SK-N-SH treated with all-trans-retinoic acid at 6 μM for 48 hours (cell line): ENCODE measurements around the gene MOCS1.

ENCODE experiments used
- ATAC-seq: fragments of 200-7000 bp; cut with Tn5 transposase; 3 replicates; pipeline ENCODE4 v1.9.1; 2020; ENCODE audit warnings: mild to moderate bottlenecking, moderate library complexity
- ARNTL ChIP-seq: fragments of 450-650 bp; formaldehyde crosslinking; IDR thresholded peaks from 2 replicates; pipeline ENCODE4 v1.5.0; 2020; ENCODE audit warnings: low read depth, mild to moderate bottlenecking, moderate library complexity, borderline replicate concordance
- BACH2 ChIP-seq: fragments of 250-450 bp; sonication (Bioruptor Pico); IDR thresholded peaks from 2 replicates; pipeline ENCODE4 v1.9.0; 2021; ENCODE audit warnings: mild to moderate bottlenecking, borderline replicate concordance
- CSDC2 ChIP-seq: fragments of 250-450 bp; sonication (Bioruptor Pico); IDR thresholded peaks from 2 replicates; pipeline ENCODE4 v1.5.0; 2020; ENCODE audit warnings: mild to moderate bottlenecking, moderate library complexity
- ESRRG ChIP-seq: fragments of 250-450 bp; sonication (Bioruptor Pico); IDR thresholded peaks from 2 replicates; pipeline ENCODE4 v1.6.1; 2021; ENCODE audit warnings: mild to moderate bottlenecking
- GLIS3 ChIP-seq: fragments of 250-450 bp; sonication (Bioruptor Pico); IDR thresholded peaks from 2 replicates; pipeline ENCODE4 v1.5.0; 2020; ENCODE audit warnings: mild to moderate bottlenecking, moderate library complexity
- ISL1 ChIP-seq: fragments of 250-450 bp; sonication (Bioruptor Pico); IDR thresholded peaks from 2 replicates; pipeline ENCODE4 v2.1.2; 2022; ENCODE audit warnings: mild to moderate bottlenecking, moderate library complexity
- OSR1 ChIP-seq: fragments of 250-450 bp; sonication (Bioruptor Pico); IDR thresholded peaks from 2 replicates; pipeline ENCODE4 v1.8.0; 2022; ENCODE audit warnings: moderate library complexity, mild to moderate bottlenecking, inconsistent platforms
- POU6F1 ChIP-seq: fragments of 250-450 bp; sonication (Bioruptor Pico); IDR thresholded peaks from 2 replicates; pipeline ENCODE4 v1.8.0; 2021; ENCODE audit warnings: low read depth, mild to moderate bottlenecking, moderate library complexity, borderline replicate concordance
- RARB ChIP-seq: fragments of 250-450 bp; sonication (Bioruptor Pico); IDR thresholded peaks from 2 replicates; pipeline ENCODE4 v1.8.0; 2021; ENCODE audit warnings: mild to moderate bottlenecking, moderate library complexity
- SNAI2 ChIP-seq: fragments of 250-450 bp; sonication (Bioruptor Pico); IDR thresholded peaks from 2 replicates; pipeline ENCODE4 v1.5.0; 2020; ENCODE audit warnings: mild to moderate bottlenecking, moderate library complexity
- TCF4 ChIP-seq: fragments of 250-450 bp; sonication (Bioruptor Pico); IDR thresholded peaks from 2 replicates; pipeline ENCODE4 v1.8.0; 2021; ENCODE audit warnings: mild to moderate bottlenecking, moderate library complexity, borderline replicate concordance
- TOX ChIP-seq: fragments of 250-450 bp; sonication (Bioruptor Pico); IDR thresholded peaks from 2 replicates; pipeline ENCODE4 v1.8.0; 2021; ENCODE audit warnings: mild to moderate bottlenecking, moderate library complexity, borderline replicate concordance
- TSHZ2 ChIP-seq: fragments of 250-450 bp; sonication (Bioruptor Pico); IDR thresholded peaks from 2 replicates; pipeline ENCODE4 v1.5.0; 2020; ENCODE audit warnings: mild to moderate bottlenecking, moderate library complexity
- ZC3H10 ChIP-seq: fragments of 250-450 bp; sonication (Bioruptor Pico); IDR thresholded peaks from 2 replicates; pipeline ENCODE4 v1.5.1; 2021; ENCODE audit warnings: mild to moderate bottlenecking, moderate library complexity
- ZFP3 ChIP-seq: fragments of 250-450 bp; sonication (Bioruptor Pico); IDR thresholded peaks from 2 replicates; pipeline ENCODE4 v1.5.0; 2020; ENCODE audit warnings: mild to moderate bottlenecking, moderate library complexity
- ZFP30 ChIP-seq: fragments of 450-650 bp; formaldehyde crosslinking; IDR thresholded peaks from 2 replicates; pipeline ENCODE4 v1.5.0; 2022; ENCODE audit warnings: mild to moderate bottlenecking, moderate library complexity
- ZNF565 ChIP-seq: fragments of 450-650 bp; formaldehyde crosslinking; conservative IDR thresholded peaks from 2 replicates; pipeline ENCODE4 v1.5.0; 2020; ENCODE audit warnings: low read depth, mild to moderate bottlenecking, moderate library complexity
- ZNF8 ChIP-seq: fragments of 450-650 bp; formaldehyde crosslinking; IDR thresholded peaks from 2 replicates; pipeline ENCODE4 v1.5.0; 2020; ENCODE audit warnings: mild to moderate bottlenecking, moderate library complexity
- TF ChIP-seq, protein P1 (sequence below): fragments of 250-450 bp; sonication (Bioruptor Pico); IDR thresholded peaks from 2 replicates; pipeline ENCODE4 v1.8.0; 2020; ENCODE audit warnings: mild to moderate bottlenecking, moderate library complexity, borderline replicate concordance
- TF ChIP-seq, protein P2 (sequence below): fragments of 250-450 bp; sonication (Bioruptor Pico); IDR thresholded peaks from 2 replicates; pipeline ENCODE4 v1.5.1; 2020; ENCODE audit warnings: low read depth, mild to moderate bottlenecking, moderate library complexity
- TF ChIP-seq, protein P3 (sequence below): fragments of 250-450 bp; sonication (Bioruptor Pico); IDR thresholded peaks from 2 replicates; pipeline ENCODE4 v1.5.1; 2021; ENCODE audit warnings: mild to moderate bottlenecking, moderate library complexity

The MOCS1 gene

DNA sequence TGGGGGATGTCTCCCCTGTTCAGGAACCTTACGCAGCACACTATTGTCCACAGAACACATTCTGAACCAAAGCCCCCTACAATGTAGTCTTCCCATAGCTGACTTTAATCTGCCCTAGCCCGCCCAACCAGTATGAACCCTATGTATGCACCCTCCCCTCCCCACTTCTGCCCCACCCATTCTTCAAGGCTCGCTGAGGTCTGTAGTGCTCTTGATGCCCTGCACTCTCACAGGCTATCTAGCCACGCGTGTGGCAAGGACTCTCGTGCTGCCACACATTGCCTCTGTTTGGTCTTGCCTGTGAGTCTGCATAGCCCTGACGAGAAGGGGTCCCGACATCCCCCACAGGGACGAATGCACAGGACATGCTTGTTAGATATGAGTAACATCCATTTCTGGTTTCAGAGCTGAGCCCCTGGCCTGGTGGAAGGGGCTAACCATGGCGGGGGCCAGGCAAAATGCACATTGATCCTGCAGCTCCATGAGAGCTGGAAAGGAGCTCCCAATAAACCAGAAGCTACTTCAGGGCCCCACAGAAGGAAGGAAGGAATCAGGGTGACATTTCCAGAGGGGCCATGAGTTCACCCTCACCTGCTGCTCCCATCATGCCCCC is 22.6 kb downstream of the MOCS1 start:
- no peak for TF ChIP-seq ZFP30
- no peak for TF ChIP-seq ZNF8 (CRISPR knock-in tag)
- no peak for TF ChIP-seq ARNTL
- no peak for TF ChIP-seq ZFP3 (CRISPR knock-in tag)
- TF ChIP-seq RARB (CRISPR knock-in tag): no peak
- no peak for TF ChIP-seq ESRRG (CRISPR knock-in tag)
- no peak for TF ChIP-seq GLIS3 (CRISPR knock-in tag)
- no peak for TF ChIP-seq POU6F1 (CRISPR knock-in tag)
- TF ChIP-seq TCF4 (CRISPR knock-in tag): no peak
- no peak for TF ChIP-seq TOX
- TF ChIP-seq ZC3H10: no peak
- TF ChIP-seq BACH2 (CRISPR knock-in tag): no peak
- TF ChIP-seq, protein P1, sequence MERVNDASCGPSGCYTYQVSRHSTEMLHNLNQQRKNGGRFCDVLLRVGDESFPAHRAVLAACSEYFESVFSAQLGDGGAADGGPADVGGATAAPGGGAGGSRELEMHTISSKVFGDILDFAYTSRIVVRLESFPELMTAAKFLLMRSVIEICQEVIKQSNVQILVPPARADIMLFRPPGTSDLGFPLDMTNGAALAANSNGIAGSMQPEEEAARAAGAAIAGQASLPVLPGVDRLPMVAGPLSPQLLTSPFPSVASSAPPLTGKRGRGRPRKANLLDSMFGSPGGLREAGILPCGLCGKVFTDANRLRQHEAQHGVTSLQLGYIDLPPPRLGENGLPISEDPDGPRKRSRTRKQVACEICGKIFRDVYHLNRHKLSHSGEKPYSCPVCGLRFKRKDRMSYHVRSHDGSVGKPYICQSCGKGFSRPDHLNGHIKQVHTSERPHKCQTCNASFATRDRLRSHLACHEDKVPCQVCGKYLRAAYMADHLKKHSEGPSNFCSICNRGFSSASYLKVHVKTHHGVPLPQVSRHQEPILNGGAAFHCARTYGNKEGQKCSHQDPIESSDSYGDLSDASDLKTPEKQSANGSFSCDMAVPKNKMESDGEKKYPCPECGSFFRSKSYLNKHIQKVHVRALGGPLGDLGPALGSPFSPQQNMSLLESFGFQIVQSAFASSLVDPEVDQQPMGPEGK (CRISPR knock-in tag): no peak
- TF ChIP-seq OSR1: no peak
- TF ChIP-seq CSDC2 (CRISPR knock-in tag): no peak
- no peak for TF ChIP-seq TSHZ2
- TF ChIP-seq, protein P2, sequence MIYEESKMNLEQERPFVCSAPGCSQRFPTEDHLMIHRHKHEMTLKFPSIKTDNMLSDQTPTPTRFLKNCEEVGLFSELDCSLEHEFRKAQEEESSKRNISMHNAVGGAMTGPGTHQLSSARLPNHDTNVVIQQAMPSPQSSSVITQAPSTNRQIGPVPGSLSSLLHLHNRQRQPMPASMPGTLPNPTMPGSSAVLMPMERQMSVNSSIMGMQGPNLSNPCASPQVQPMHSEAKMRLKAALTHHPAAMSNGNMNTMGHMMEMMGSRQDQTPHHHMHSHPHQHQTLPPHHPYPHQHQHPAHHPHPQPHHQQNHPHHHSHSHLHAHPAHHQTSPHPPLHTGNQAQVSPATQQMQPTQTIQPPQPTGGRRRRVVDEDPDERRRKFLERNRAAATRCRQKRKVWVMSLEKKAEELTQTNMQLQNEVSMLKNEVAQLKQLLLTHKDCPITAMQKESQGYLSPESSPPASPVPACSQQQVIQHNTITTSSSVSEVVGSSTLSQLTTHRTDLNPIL (CRISPR knock-in tag): no peak
- TF ChIP-seq, protein P3, sequence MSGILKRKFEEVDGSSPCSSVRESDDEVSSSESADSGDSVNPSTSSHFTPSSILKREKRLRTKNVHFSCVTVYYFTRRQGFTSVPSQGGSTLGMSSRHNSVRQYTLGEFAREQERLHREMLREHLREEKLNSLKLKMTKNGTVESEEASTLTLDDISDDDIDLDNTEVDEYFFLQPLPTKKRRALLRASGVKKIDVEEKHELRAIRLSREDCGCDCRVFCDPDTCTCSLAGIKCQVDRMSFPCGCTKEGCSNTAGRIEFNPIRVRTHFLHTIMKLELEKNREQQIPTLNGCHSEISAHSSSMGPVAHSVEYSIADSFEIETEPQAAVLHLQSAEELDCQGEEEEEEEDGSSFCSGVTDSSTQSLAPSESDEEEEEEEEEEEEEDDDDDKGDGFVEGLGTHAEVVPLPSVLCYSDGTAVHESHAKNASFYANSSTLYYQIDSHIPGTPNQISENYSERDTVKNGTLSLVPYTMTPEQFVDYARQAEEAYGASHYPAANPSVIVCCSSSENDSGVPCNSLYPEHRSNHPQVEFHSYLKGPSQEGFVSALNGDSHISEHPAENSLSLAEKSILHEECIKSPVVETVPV (CRISPR knock-in tag): no peak
- TF ChIP-seq ISL1 (CRISPR knock-in tag): no peak
- ATAC-seq: no peak

- ATAC-seq: no peak
- TF ChIP-seq OSR1 (no peak), ZFP3 (CRISPR knock-in tag) (no peak), CSDC2 (CRISPR knock-in tag) (no peak), GLIS3 (CRISPR knock-in tag) (no peak), ZNF565 (no peak), SNAI2 (CRISPR knock-in tag) (no peak), ESRRG (CRISPR knock-in tag) (no peak), TOX (no peak), TCF4 (CRISPR knock-in tag) (no peak), POU6F1 (CRISPR knock-in tag) (no peak), ISL1 (CRISPR knock-in tag) (no peak), ZNF8 (CRISPR knock-in tag) (no peak), ARNTL (no peak), ZFP30 (no peak), BACH2 (CRISPR knock-in tag) (no peak)
- TF ChIP-seq, protein P2 (CRISPR knock-in tag): no peak
- TF ChIP-seq, protein P1 (CRISPR knock-in tag): no peak
Measured at GRCh38 chr6:39910744-39911143, 23.5 kb downstream of the MOCS1 start.
